ENCODE measurements around the gene APOM.

APOM gene

DNA sequence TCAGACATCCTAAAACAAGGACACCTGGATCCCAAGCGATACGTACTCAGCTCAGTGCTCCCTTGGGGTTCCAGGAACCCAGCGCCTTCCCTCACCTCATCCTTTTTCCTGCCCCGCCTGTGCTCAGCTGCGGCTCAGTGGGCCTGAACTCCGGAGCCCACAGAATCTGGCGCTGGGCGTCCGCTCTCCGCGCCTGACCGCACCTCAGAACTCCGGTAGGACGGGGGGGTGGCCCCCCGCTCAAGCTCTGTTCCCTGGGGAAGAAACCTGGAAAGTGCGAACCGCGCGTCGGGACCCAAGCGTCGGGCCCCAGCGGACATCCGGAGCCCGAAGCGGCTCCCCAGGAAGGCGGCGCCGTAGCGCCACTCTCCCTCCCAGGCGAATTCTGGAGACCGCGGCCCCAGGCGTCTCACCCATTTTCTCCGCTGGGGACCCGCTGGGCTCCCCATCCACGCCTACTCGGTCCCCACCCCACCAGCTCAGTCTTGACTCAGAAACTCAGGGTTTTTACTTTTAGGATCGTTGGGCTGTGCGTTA lies 25.5 kb downstream of the APOM start:
- peak; percentile 48 for DNase-seq

DNA sequence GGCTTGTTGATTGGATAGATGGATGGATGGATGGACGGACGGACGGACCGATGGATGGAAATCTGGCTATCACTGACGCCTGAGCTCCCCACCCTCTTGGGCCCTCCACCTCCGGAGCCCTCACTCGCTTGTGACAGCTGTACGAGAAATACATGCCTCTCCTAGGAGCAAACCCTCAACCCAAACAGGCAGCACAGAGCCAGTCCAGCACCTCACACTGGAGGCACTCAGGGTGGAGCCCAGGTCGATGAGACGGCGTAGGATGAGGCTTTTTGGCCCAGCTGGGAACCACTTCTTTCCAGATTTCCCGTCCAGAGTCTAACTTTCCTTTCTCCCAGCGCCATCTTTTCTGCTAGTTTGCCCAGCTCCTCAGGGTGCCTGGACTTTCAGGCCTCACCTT lies 27.9 kb downstream of the APOM start:
- no peak for DNase-seq

DNA sequence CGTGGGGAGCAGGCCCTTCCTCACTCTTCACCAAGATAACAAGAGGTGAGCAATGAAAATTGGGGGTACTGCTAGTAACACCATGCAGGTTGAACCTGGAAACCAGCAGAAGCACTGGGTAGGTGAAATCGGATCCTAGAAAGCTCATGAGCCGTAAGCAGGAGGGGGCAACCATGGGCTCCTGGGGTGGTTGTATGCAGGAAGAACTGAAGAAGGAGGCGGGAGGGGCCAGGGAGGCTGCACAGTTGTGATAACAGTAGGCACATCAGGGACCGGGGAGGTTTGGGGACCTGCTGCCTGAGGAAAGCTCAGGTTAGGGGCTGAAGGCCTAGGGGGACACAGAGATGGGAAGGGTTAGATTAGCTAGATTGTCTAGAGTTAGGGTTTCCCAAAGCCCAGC lies 30.8 kb downstream of the APOM start:
- DNase-seq, result no peak

DNA sequence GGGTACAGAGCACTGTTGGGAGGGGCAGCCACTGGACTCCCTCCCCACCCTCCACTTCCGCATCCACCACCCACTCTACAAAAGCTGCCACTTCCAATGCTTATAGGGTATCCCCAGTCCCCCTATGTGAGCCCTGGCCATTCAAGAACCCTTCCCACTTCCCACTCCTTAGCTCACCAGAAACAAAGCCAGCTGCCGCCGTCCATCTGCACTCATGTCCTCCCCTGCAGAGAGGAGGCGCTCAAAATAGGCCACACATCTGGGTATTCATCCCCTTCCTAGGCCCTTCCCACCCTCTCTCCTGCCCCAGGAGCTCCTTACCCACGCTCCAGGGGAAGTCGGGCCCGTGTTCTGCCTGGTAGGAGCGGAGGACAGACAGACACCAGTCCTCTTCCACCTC lies 31.6 kb downstream of the APOM start:
- no peak for DNase-seq

DNA sequence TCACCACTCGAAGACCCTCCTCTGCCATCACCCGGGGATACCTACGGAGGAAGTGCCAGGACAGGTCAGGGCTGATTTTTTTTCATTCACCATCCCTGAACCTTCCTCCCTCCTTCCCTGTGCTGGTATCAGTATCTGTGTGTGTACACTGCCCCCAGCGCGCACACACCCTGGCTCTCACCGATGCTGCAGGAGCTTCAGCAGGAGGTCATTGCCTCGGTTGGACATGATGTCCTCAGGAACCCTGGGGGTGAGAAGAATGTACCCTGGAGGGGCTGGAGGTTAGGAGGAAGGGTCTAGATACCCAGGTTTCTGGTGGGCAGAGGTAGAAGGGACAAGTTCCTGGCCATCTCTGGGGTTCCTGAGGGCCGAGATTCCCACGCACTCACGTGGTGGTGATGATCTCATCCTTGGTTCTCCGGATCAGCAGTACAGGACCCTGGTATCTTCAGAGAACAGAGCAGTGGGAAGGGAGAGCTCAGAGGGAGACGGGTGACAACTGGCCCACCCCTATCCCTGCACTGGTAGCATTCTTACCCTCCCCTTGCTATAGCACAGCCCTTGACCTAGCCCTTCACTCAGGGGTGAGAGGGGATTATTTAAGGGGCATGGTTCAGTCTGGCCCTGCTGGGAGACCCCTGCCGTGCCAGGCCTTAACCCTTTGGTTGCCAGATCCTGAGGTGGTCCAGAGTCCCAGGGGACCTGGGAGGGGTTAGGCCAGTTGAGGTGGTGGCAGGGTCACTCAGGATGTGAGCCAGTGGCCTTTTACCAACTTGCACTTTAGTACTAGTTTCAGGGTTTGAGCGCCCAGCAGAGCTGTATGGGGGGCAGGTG lies 32.4 kb downstream of the APOM start:
- no peak for DNase-seq

DNA sequence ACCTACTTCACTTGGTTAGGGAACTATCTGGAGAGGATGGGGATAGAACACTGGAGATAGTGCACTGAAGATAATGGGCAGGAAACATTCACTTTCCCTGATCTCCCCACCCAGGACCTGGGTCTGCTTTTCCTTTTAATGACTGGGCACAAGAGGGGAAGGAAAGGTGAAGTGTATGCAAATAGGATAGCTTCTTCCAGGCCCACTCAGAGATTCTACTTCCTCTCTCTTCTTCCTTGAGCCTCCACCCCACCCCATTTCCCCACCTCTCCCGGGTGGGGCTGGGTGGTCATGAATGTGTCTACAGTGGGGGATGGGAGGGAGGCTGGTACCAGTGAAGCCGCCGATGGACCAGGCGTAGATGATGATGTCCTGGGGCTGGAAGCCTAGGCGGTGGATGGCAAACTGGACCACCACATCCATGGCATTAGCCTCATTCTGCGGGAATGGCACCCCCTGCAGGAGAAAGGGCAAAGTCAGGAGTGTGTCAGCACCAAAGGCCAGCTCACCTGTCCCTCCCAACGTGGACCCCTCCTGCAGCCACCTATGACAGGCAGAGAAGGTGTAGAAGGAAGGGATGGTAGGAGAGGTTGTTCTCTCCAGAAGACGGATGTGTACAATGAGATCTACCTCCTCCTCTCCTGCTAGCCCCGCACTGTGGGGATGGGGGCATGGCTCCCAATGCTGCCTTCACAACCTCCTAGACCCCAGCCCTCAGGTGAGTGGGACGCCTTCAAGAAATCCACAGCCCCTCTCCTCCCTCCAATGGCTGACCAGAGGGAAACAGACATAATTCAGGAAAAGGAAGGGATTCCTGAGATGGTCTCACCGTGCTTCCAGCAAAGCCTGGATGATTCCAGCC lies 33.8 kb downstream of the APOM start:
- no peak for DNase-seq

DNA sequence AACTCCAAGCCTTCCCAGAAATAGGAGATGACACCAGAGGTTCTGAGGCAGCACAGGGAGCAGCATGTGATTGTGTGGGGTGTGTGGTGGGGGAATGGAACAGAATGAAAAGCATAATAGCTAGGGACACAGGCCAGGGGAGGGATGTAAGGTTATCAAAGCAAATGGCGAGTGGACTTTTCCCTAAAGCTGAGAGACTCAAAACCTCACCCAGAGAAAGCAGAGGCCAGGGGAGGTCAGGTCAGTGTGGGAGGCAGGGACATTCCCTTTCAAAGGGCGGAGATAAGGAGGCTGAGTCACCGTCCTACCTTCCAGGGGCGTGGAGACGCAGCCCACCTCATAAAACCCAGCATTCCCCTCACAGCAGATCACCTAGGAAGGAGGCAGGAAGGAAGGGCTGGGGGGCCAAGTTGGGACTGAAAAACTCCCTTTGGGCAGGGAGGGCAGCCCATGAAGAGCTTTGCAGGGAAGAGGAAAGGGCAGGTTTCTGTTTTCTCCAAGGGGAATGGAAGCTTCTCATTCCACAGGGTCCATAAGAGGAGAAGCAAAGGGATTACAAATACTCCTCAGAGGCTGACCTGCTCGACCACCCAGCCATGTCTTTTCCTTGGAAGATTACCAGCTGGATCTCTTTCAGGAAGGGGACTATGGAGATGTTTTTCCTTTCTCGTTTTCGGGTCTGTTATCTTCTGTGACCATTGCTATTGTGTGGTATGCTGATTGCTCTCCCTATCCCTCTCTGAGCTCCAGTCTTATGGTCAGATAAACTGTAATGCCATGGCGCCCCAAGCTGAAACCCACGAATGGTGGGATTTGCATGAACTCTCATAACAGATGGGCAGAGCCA lies 34.8 kb downstream of the APOM start:
- DNase-seq, result no peak

DNA sequence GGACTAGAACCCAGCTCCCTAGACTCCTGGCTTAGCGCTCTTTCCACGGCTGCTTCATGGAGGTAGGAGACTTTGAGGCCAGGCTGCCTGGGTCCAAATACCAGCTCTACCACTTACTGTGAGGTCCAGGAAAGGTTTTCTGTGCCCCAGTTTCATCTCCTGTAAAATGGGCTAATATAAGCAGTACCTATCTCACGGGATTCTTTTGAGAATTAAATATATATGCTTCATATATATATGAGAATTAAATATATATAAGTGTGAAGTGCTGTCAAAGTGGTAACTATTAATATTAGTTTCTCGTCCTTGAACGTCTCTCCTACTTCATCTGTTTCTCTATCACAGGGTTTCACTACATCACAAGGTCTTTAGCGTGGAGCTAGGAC lies 35.4 kb downstream of the APOM start:
- DNase-seq, result no peak

DNA sequence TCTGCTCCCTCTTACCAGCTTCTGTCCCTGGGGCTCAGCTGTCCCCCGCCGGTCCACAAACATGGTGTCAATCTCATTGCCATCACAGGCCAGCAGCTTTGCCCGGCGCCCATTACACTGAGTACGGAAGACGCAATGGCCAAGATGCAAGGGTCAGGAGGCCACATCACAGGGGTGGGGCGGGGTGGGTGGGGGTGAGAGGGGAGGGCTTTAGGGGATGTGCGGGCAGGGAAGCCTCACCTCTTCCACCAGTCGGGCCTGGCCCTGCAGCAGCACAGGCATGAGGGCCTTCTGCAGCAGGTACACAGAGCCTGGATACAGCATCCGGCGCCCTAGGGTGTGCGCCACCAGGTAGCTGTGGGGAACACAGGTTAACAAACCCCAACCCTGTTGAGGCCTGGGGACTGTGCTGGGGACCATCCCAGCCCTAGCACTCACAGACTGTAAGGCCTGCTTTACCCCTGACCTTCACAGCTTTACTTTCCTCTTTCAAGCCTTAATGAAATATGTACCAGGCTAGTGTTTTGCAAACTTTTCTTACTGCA lies 35.9 kb downstream of the APOM start:
- no peak for DNase-seq

DNA sequence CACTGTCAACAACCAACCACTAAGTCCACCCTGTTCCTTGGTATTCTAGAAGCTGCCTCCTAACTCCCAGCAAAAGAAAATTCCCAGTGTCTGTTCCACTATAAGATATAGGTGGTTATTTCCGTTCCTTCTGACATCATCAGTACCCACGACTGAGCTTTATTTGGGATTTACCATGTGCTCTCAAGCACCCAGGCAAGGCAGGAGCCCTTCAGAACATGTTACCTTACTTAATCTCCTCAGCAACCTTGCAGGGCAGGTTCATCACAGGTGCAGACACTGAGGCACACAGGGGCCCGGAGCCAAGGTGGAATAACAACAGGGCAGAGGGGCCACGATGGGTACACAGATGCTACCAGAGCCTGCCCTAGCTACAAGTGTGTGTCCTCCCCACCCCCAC lies 36.7 kb downstream of the APOM start:
- DNase-seq, result no peak

DNA sequence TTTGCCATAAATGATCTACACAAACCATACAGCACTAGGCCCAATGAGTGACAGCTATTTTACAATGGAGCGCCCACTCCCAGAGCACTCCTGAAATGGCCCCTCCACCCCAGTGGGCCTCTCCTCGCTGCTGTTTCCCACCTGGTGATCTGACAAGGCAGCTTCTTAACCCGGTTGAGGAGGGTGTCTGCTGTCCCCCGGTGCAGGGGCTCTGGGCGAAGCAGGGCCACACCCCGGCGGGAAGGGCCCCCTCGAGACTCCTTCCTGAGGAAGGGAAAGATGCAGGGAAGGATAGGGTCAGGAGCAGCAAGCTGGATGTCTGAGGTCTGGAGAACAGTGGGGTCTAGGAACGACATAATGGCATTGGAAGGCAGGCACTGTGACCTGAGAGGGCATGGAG lies 37.2 kb downstream of the APOM start:
- DNase-seq, result no peak

DNA sequence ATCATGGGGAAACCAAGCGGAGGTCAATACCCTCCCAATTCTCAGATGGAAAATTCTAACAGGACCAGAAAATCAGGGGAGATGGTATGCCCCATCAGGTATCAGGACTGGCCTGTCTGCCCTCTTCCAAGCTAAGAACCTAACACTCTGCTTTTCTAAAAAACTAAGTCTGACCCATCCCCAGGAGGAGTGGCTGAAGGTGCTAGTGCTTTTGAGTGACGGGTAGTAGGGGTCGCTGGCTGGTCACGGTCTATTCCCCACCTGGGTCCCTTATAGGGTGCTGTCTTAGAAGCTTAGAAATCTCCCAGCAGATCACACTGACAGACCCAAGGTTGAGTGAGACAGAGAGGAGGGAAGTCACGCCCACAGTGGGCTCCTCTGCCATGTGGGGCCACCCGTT lies 37.8 kb downstream of the APOM start:
- no peak for DNase-seq

DNA sequence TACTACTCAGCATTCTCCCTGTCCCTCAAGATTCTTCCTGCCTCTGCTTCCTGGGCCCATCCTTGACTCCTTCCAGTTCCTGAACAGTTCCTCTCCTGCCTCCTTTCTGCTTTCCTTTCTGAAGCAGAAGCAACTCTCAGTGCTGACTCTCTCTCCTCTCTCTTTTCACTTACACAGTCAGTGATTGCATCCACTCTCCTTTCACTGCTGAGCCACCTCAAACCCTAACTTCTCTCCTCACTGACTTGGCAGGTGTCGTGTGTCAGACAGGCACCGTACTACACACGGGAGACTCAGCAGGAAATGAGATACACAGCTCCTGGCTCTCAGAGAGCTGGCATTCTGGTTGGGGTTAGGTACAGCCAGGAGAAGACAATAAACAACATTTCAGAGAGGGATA lies 41.9 kb downstream of the APOM start:
- no peak for DNase-seq

DNA sequence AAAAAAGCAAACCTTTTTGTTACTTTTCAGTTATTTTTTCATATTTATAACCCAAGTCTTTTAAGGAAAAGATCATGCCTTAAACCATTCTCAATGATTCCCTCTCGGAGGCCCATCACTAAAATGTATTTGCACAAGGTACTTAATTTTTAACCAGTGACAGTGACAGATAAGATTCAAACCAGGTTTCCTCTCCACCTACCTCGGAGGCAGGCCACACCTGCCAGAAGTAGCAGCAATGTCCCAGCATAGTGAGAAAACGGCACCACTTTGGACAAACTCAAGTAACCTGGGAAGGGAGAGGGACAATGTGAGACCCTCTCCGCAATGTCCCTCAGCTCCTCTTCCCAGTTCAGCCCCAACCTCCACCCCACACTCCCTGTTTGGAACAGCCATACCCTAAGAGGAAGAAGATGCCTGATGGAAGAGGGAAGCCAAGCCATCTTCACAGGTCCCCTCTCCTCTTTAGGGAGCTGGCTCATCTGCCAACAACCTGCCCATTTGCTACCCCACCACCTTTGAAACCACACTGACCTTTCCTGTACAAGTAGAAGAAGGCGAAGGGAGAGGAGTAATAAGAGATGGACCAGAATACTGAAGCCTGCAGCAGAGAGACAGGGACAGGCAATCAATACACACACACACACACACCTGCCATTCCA lies 45.2 kb downstream of the APOM start:
- no peak for DNase-seq

DNA sequence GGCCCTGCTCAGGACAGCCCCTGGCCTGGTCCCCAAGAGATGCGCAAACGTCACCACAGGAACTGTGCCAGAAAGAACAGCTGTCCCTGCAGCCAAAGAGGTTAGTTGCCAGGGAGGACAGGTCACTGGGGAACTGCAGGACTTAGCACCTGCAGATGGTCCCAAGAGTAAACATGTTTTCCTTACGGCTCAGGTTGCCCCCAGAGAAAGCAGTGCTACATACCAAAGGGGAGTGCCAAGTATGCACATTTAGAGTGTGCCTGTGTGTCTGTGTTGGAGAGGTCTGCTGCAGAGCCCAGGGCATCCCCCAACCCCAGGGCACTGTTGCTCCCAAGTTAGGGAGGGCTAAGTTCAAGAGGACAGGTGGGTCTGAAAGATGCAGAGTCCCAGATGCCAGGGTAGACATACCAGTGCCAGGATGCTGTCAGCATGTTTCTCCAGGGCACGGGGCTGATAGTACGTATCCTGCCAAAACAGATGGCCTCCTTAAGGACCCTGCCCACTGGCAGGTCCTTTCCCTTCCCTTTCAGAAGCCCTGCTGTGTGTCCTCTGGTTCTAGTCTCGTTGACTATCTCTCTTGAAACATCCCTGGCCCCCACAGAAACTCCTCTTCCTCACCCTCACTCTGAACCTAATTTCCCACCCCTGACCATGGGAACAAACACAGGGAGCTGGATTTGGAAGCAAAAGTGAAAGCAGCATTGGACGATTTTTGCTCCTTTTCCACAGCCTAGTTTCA lies 46.1 kb downstream of the APOM start:
- DNase-seq, result no peak

DNA sequence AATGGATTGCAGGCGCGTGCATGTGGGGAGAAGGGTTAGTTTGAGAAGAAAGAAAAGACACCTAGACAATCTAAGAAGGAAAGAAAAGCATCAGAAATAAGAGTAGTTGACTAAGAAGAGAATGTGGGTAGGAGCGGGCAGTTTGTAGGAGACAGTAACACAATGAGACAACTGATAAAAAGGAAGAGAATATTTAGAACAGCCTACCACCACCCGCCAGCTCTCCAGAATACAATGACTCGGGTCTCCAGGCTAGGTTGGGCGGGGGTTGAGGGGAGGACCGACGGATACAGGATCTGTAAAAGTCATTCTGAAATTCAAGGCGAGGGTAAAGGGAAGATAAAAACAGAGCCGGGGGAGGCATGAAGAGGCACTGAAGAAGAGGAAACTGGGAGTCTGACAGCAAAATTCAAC lies 46.7 kb downstream of the APOM start:
- DNase-seq, result peak; percentile 46

DNA sequence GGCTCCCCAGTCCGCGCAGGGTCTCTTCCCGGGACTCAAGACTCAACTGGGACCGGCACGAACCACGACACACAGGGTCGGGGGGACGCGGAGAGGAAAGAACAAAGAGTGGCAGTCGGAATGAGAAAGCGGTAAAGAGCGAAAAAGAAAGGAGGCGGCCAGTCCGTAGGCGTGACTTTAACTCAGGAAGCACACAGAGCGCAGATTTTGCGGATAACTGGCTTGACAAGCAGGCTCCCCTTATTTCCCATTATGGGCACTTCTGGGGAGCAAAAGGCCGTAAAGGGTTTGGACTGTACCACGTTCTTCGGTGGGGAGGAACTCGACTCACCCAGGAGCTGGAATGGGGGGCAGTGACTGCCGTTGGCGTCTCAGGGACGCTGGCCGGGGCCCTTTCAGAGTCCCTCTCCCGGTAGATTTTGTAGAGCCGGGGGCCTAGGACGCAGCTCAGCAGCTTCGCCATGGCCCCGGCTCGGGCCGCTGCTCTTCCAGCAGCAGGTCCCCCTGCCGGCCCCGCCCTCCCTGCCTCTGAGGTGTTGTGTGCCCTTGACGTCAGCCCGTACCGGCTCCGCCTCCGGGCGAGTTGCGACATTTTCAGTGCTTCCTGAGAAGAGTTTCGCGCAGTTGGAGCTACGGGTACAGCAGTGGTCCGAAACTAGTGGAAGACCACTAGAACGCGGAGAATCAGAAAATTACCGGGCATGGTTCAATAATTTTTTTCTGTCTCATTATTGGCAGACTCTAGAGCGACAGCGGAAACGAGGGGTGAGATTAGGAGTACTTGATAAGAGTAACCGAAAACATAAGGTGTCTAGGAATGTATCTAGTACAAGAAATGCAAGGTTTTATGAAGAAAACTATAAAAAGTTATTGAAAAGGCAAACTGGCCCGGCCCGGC lies 47.4 kb downstream of the APOM start, which contains the start of gene ABHD16A:
Gene ABHD16A (minus strand): TSS at position 506 of the 898 bp plus-strand sequence. CDS start 43 bp downstream, at position 463.
- DNase-seq, result peak; percentile 97

DNA sequence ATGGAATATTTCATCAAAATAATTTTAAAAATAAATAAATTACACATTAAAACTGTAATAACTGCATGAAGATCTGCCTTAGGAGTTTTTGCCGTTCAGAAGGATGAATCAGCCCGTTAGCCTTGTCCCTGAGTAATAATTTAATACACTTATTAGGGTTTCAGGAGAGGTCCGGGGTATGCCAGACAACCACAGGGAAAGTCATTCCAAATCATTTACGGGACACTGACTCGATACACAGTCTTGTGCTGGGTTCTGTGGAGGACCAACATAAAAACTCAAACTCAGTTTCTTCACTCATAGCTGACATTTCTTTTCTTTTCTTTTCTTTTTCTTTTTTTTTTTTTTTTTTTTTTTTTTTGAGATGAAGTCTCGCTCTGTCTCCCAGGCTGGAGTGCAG lies 50.2 kb downstream of the APOM start:
- DNase-seq, result no peak

DNA sequence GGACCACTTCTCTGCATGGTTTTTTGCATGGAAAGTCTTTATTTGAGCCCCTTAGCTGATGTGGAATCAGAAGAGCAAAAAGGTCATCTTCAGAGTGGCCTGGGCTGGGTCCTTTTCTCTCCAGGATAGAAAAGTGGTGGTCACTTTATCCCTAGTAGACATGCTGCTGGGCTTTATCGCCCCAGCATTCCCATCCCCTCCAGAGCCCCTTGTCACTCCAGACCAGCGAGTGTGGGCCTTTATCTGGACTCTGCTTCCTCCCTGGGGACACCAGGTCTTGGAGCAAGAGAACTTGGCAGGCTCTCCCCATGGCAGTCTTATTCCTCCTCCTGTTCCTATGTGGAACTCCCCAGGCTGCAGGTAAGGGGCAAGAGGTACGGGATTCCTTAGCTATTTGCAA lies 50.9 kb downstream of the APOM start, which contains the start of gene LY6G6F:
Gene LY6G6F (plus strand): TSS at position 268 of the 400 bp plus-strand sequence. CDS start 41 bp downstream, at position 309.
- no peak for DNase-seq

DNA sequence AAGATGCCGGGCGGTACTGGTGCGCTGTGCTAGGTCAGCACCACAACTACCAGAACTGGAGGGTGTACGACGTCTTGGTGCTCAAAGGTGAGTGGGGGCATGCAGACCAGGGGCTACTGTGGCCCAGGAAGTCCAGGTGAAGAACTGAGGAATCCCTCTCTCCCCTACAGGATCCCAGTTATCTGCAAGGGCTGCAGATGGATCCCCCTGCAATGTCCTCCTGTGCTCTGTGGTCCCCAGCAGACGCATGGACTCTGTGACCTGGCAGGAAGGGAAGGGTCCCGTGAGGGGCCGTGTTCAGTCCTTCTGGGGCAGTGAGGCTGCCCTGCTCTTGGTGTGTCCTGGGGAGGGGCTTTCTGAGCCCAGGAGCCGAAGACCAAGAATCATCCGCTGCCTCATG lies 52.0 kb downstream of the APOM start:
- no peak for DNase-seq

All from activated naive CD4-positive, alpha-beta T cell treated with anti-CD3 and anti-CD28 coated beads, Interleukin-2, amount 50 U/mL, for 16 hours (primary cell).